DMS114 treated with DMSO at 0.1 percent for 48 hours (cell line): Measurements from ENCODE around the gene CD40.

Experiments used
- DNase-seq: peaks from one replicate; lab custom pipeline; 2025; ENCODE audit not compliant: unreplicated experiment; lab: John Stamatoyannopoulos, UW

The CD40 gene

GRCh38 chr20:46142124-46142523 is 24.0 kb downstream of the CD40 start:
- DNase-seq: no peak

DNA sequence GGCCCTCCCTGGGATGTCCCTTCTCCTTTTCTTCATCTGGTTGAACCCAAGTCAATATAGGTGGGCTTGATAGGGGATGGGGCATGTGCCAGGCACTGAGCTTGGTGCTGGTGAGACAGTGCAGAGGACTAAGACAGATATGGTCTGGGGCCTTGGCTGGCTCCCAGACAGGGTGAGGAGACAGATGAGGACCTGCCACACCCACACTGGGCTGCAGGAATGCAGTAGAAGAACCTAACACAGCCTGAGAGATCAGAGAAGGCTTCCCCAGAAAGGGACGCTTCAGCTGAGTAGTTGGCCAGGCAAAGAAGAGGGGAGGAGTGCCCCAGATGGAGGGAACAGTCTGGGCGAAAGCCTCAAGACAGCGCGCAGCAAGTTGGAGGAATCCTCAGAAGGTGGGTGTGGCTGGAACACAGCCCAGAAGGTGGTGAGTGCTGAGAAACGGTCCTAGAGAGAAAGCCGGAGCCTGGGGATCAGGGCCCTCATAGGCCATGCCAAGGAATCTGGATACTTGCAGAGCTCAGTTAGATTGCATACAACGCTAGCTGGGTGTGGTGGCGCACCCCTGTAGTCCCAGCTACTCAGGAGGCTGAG is 26.4 kb downstream of the CD40 start:
- DNase-seq: no peak

DNA sequence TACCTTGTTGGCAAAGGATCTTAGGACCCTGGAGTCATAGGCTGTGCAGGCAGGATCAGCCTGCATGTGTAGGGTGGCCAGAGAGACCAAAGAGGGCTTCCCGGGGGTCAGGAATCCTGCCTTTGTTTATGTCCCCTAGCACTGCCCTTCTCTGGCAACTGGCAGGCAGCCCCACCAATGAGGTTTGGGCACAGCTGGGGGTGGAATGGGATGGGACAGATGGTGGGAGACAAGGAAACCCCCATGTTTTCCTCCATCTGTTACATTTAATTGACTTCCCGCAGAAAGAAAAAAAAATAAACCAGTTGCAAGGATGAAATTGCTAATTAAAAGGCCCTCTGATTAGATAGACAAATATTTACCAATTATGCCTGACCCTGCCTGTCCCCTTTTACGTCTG is 27.6 kb downstream of the CD40 start:
- no peak for DNase-seq

- no peak for DNase-seq
Measured at GRCh38 chr20:46148313-46149208, 30.4 kb downstream of the CD40 start.

DNA sequence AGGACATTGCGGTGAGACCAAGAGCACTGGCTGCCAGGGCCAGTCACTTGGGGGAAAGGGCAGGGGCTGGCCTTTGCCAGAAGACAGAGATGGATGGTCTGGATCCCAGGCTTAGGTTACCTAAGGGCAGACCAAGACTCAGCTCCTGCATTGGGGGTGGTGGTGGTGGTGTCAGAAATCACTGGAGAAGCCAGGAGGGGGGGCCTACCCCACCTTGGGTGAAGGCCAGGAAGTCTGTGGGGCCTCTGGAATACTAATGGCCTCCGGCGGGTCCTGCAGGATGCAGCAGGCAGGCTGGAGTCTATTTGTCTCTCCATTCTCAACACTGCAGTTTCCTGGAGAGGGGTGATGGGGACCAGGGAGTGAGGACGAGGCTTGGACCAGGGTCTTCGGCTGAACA is 32.8 kb downstream of the CD40 start:
- no peak for DNase-seq

GRCh38 chr20:46151936-46152335 is 33.8 kb downstream of the CD40 start:
- DNase-seq: no peak

DNA sequence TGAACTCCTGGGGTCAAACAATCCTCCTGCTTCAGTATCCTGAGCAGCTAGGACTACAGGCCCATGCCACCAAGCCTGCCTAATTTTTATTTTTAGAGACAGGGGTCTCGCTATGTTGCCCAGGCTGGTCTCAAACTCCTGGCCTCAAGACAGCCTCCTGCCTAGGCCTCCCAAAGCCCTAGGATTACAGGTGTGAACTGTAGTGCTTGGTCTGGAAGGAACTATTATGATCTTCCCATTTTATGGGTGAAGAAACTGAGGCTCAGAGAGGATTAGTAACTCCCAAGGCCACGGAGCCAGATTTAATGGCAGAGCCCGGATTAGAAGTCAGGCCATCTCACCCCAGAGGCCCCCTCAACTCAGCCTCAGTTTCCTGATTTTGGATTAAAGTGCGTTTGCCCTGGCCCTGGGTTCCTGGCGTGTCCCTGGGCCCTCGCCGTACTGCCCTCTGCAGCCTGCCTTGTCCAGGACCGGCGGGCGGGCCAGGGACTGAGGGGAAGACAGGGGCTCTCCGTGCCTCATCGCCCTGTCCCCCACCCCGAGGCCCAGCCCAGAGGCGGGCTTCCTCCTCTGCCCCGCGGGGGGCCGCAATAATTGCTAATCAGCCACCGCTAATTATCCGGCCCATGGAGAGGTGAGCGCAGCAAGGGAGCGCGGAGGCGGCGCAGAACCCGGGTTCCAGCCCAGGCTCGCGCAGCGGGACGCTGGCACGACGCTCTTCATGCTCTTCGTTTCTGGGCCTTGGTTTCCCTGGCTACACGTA is 34.9 kb downstream of the CD40 start:
- DNase-seq: no peak

- no peak for DNase-seq
Measured at GRCh38 chr20:46154305-46154704, 36.2 kb downstream of the CD40 start.

DNA sequence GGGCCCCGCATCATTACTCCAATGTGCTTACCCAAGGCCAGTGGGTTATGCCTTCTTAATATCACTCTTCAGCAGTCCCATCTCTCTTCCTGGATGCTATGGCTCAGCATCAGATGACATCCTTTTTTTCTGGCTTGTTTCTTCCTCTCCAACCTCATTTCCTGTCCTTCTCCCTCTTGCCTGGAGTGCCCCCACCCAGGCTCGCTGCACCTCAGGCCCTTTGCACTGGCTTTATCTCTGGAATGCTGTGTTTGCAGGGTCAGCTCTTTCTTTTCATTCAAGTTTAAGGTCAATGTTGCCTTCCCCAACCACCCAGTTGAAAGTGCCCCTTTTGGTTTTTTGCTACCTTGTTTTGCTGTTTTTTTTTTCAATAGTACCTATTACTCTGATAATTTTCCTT is 36.7 kb downstream of the CD40 start:
- no peak for DNase-seq

DNA sequence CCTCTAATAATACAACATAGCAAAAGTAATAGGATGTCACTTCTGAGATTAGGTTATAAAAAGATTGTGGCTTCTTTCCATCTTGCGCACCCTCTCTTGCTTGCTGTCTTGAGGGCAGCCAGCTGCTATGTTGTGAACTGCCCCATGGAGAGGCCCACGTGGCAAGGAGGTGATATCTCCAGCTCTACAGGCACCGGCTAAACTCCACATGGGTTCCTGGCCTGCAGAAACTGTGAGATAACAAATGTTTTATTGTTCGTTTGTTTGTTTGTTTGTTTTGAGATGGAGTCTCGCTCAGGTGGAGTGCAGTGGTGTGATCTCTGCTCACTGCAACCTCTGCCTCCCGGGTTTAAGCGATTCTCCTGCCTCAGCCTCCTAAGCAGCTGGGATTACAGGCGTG is 38.0 kb downstream of the CD40 start:
- no peak for DNase-seq

GRCh38 chr20:46157076-46157592 is 39.0 kb downstream of the CD40 start:
- no peak for DNase-seq

DNA sequence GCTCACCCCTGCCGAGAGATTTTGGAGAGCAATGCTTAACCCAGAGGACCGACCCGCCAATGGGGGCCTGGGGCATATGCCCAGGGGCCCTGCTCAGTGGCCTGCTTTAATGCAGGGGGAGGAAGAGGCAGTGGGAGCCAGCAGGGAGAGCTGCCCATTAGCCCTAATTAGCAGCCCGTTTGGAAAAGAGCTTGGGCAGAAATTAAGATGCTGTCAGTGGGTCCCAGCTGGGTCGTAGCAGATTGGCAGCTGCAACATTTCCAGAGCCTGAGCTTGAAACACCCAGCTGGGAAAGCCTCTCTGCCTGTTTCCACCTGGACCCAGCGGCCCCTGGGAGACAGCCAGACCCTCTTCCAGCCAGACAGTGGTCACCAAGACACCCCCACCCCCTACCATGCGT is 39.5 kb downstream of the CD40 start:
- DNase-seq: no peak

- no peak for DNase-seq
Measured at GRCh38 chr20:46158476-46158987, 40.4 kb downstream of the CD40 start.

- no peak for DNase-seq
Measured at GRCh38 chr20:46159101-46159897, 41.2 kb downstream of the CD40 start.

DNA sequence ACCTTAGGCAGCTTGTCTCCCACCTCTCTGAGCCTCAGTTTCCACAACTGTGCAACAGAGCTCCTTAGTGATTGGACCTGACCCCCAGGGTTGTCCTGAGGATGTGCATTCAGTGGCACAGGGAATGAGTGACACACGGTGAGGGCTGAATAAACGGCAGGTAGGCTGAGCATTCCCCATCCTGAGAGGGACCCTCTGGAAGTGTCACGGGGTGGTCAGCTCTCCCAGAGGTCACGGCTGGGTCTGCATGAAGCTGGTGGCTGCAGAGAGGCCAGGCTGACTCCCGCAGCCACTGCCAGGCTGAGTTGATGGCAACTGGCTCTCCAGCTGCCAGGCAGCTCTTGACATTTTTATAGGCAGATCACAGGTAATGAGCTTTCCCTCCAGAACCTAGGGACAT is 42.5 kb downstream of the CD40 start:
- no peak for DNase-seq

DNA sequence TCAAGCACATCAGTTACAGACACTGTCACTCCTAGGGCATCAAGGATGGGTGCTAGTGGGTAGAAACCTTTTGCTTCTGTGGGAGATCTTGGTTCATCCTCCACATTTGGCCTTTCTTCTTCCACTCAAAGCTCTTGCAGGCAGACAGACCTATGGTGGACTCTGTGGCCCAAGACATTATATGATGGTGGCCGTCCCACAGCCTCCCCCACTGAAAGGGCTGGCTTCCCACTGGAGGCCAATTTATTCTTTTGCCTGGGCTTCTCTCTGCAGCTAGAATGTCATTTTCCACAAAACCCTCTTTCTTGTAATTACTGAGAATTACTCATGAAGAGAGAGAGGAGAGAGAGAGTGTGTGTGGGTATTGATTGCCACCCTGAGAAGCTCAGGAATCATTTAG is 43.8 kb downstream of the CD40 start:
- DNase-seq: no peak

GRCh38 chr20:46164254-46164653 is 46.1 kb downstream of the CD40 start:
- DNase-seq: no peak

DNA sequence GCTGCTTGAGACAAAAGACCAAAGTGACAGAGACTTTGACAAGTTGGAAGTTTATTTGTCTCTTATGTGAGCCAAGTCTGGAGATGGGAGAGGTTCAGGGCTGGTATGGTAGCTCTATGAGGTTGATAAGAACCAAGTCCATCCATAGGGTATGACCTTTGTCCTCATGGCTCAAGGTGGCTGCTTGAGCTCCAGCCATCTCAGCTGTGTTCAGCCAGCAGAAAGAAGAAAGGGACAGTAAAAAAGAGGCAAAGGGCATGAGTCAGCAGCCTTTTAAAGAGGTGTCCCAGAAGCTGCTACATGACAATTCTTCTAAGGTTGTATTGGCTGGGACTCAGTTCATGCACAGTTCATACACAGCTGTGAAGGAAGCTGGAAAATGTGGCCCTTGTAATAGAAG is 49.0 kb downstream of the CD40 start:
- DNase-seq: no peak

GRCh38 chr20:46168438-46168837 is 50.3 kb downstream of the CD40 start:
- DNase-seq: no peak

GRCh38 chr20:46169245-46170171 is 51.4 kb downstream of the CD40 start:
- no peak for DNase-seq
